B cell (primary cell): ENCODE measurements around the gene PRAC2. TPM values are rescaled to one million over a fixed set of nuclear protein-coding genes. Genes with fewer than 3 reads are reported as not detected.

ENCODE experiments used
- ATAC-seq: fragments of 200-7000 bp; cut with Tn5 transposase; one replicate; pipeline ENCODE4 v1.10.0; 2021; ENCODE audit warnings: low read depth, mild to moderate bottlenecking, moderate number of reproducible peaks, moderate library complexity
- CTCF ChIA-PET: fragments of 350-600 bp; sonication (Branson Sonifier 250); formaldehyde crosslinking; loops from one replicate; lab custom pipeline; 2021; ENCODE audit warnings: antibody characterized with exemption, inconsistent platforms; lab: Charles Lee
- POLR2A ChIA-PET: fragments of 350-600 bp; sonication (Branson Sonifier 250); formaldehyde crosslinking; loops from one replicate; lab custom pipeline; 2021; ENCODE audit warnings: antibody characterized with exemption; lab: Charles Lee
- DNase-seq: peaks from one replicate; pipeline ENCODE4 v3.0.0; 2013
- H2AFZ ChIP-seq: 2 replicates; pipeline ENCODE4 v1.6.1; 2012; ENCODE audit warnings: mild to moderate bottlenecking, low read depth, low read length; ENCODE audit not compliant: insufficient read depth, poor library complexity, severe bottlenecking
- H3K27ac ChIP-seq, 2 donors: 1 replicate in 1 of 2; 2 replicates in 1 of 2; pipeline ENCODE4 v1.5.1; 2012 to 2013; ENCODE audit warnings: low read length in 2 of 2, mild to moderate bottlenecking in 2 of 2, moderate library complexity in 1 of 2
- H3K27me3 ChIP-seq, 4 experiments: fragments of 200-600 bp in 1 of 4; sonication (generic) in 1 of 4; replicated peaks in 1 of 4; 1 replicate in 2 of 4; 2 replicates in 2 of 4; pipeline versions ENCODE4 v1.6.1 to v1.7.0; 2013 to 2016; ENCODE audit warnings: low read length in 3 of 4, mild to moderate bottlenecking in 2 of 4, mixed read lengths in 1 of 4, moderate library complexity in 1 of 4; ENCODE audit not compliant: insufficient read depth in 4 of 4, control insufficient read depth in 3 of 4; ENCODE audit errors: control extremely low read depth in 1 of 4
- H3K36me3 ChIP-seq, 2 experiments: replicated peaks in 1 of 2; 1 replicate in 1 of 2; 2 replicates in 1 of 2; pipeline versions ENCODE4 v1.6.1 to v1.7.1; 2013; ENCODE audit warnings: low read length in 1 of 2; ENCODE audit not compliant: insufficient read depth in 2 of 2, control insufficient read depth in 1 of 2; ENCODE audit errors: control extremely low read depth in 1 of 2, extremely low read depth in 1 of 2
- H3K4me1 ChIP-seq, 2 donors: fragments of 200-600 bp in 1 of 2; sonication (generic) in 1 of 2; 1 replicate in 1 of 2; 2 replicates in 1 of 2; pipeline versions ENCODE4 v1.5.1 to v1.6.1; 2013 to 2017; ENCODE audit warnings: low read length in 2 of 2; ENCODE audit not compliant: control insufficient read depth in 2 of 2, insufficient read depth in 2 of 2
- H3K4me2 ChIP-seq: replicated peaks from 2 replicates; pipeline ENCODE3; 2012; ENCODE audit warnings: mild to moderate bottlenecking, low read depth, low read length; ENCODE audit not compliant: poor library complexity, severe bottlenecking
- H3K4me3 ChIP-seq, 5 experiments: fragments of 200-600 bp in 1 of 5; sonication (generic) in 1 of 5; 1 replicate in 3 of 5; 2 replicates in 2 of 5; pipeline versions ENCODE4 v1.5.1 to v1.7.0; 2011 to 2016; ENCODE audit warnings: low read length in 4 of 5, mild to moderate bottlenecking in 4 of 5, low read depth in 2 of 5, control low read depth in 1 of 5, moderate library complexity in 1 of 5; ENCODE audit not compliant: insufficient read depth in 1 of 5; ENCODE audit errors: control extremely low read depth in 1 of 5, extremely low read depth in 1 of 5
- H3K79me2 ChIP-seq: fragments of 200-600 bp; sonication (generic); one replicate; pipeline ENCODE4 v1.6.0; 2016; ENCODE audit warnings: low read length; ENCODE audit not compliant: control insufficient read depth, insufficient read depth
- H3K9ac ChIP-seq: fragments of 200-600 bp; sonication (generic); 2 replicates; pipeline ENCODE4 v1.6.1; 2017; ENCODE audit warnings: mild to moderate bottlenecking, low read length, moderate library complexity
- H3K9me3 ChIP-seq, 3 donors: one replicate each; pipeline versions ENCODE4 v1.6.1 to v1.7.1; 2013; ENCODE audit warnings: low read length in 2 of 3; ENCODE audit not compliant: control insufficient read depth in 2 of 3, insufficient read depth in 1 of 3; ENCODE audit errors: control extremely low read depth in 1 of 3
- H4K20me1 ChIP-seq: 2 replicates; pipeline ENCODE4 v1.6.0; 2012; ENCODE audit warnings: mild to moderate bottlenecking, low read length; ENCODE audit not compliant: insufficient read depth, control insufficient read depth, poor library complexity, severe bottlenecking
- H3K27ac Mint-ChIP-seq: one replicate; pipeline ENCODE4 v1.8.0; 2021; ENCODE audit warnings: mixed read lengths
- H3K27me3 Mint-ChIP-seq: one replicate; pipeline ENCODE4 v1.8.0; 2021; ENCODE audit warnings: mixed read lengths
- H3K4me1 Mint-ChIP-seq: one replicate; pipeline ENCODE4 v1.8.0; 2021; ENCODE audit warnings: mixed read lengths
- H3K4me3 Mint-ChIP-seq: one replicate; pipeline ENCODE4 v1.8.0; 2021; ENCODE audit warnings: mixed read lengths
- H3K9me3 Mint-ChIP-seq: one replicate; pipeline ENCODE4 v1.8.0; 2022; ENCODE audit warnings: mixed read lengths; ENCODE audit not compliant: insufficient read depth
- CTCF ChIP-seq: fragments of 200-600 bp; IDR thresholded peaks from one replicate; pipeline ENCODE4 v1.8.0; 2022; ENCODE audit warnings: antibody characterized with exemption, mild to moderate bottlenecking
- EZH2 ChIP-seq: IDR thresholded peaks from 2 replicates; pipeline ENCODE4 v1.6.1; 2012; ENCODE audit warnings: borderline replicate concordance, low read depth, mild to moderate bottlenecking, moderate library complexity, low read length; ENCODE audit not compliant: insufficient read depth, poor library complexity, severe bottlenecking
- WGBS: methylation state at CpG from one replicate; pipeline ENCODE4 v1.1.5; 2013; ENCODE audit warnings: missing lambda C conversion rate; ENCODE audit not compliant: insufficient coverage; 5-methylcytosine and 5-hydroxymethylcytosine counted together
- intact Hi-C: fragments of 100-400 bp; cut with micrococcal nuclease; formaldehyde crosslinking; loops from one replicate; pipeline ENCODE4 v1.10.0; 2022
- polyA plus RNA-seq: library from polyadenylated mRNA; depleted of rRNA; stranded (reverse); fragments of >200 nt; gene quantifications from 2 replicates; pipeline ENCODE4 v1.2.3, GENCODE V29; 2012
- total RNA-seq, 2 donors: library from RNA; stranded (reverse); fragments of 120-200 nt in 1 of 2; gene quantifications; 1 replicate in 1 of 2; 2 replicates in 1 of 2; pipeline versions ENCODE4 v1.2.3 to v1.2.4, GENCODE V29; 2013 to 2022

PRAC2 gene
- total and polyA plus RNA-seq, 2 donors (not counting 1 experiment from before 2014, with no cell fraction given), result not detected

- no peak overlapping the region for H3K4me2 ChIP-seq
- no peaks in the 10 kb centered on the region for H4K20me1 ChIP-seq
- POLR2A ChIA-PET, result no interaction called here
- Mint-ChIP-seq H3K4me1 (peaks cover 18% of the 10 kb centered on the region), H3K27me3 (peaks cover 77% of the 10 kb centered on the region), H3K9me3 (no peaks in the 10 kb centered on the region), H3K27ac (no peak overlapping the region), H3K4me3 (no peak overlapping the region)
- intact Hi-C loops, result no loop called here
- H3K9ac ChIP-seq, result no peak overlapping the region
- no peak for ATAC-seq
- no peak overlapping the region for H3K27ac ChIP-seq
- H3K4me1 ChIP-seq, result peaks cover 15 to 60% of the 10 kb centered on the region in 2 donors
- CTCF ChIA-PET, result interaction anchor here (0.7 to 1.8 kb wide), 6 partner anchors 17 to 136 kb away, joined by 3 to 5 read pairs (median 3); no protein-coding TSS in a partner anchor
- TF ChIP-seq CTCF (no peak), EZH2 (peak; percentile 46)
- H3K79me2 ChIP-seq, result no peaks in the 10 kb centered on the region
- H3K27me3 ChIP-seq, result peaks cover 0 to 98% (median 84%) of the 10 kb centered on the region in 4 experiments
- no peak for DNase-seq
- no peak overlapping the region for H3K4me3 ChIP-seq
- WGBS, result 10% methylated on average over 11 of the region's 13 CpGs
- peaks cover 0 to 54% (median 6%) of the 10 kb centered on the region in 3 donors for H3K9me3 ChIP-seq
- H3K36me3 ChIP-seq, result no peaks in the 10 kb centered on the region
- H2AFZ ChIP-seq, result no peak overlapping the region
Measured at GRCh38 chr17:48751733-48752398, 28.9 kb downstream of the PRAC2 start.
